WTC11 (cell line): ENCODE measurements around the gene FAF1.

Experiments used
- CDX4 ChIP-seq: fragments of 250-450 bp; sonication (Bioruptor Pico); IDR thresholded peaks from 2 replicates; pipeline ENCODE4 v1.9.0; 2021; ENCODE audit warnings: moderate library complexity, mild to moderate bottlenecking, inconsistent platforms, borderline replicate concordance
- CREB1 ChIP-seq: sonication (generic); formaldehyde crosslinking; IDR thresholded peaks from 2 replicates; pipeline ENCODE4 v1.8.0; 2023; ENCODE audit warnings: mild to moderate bottlenecking, missing genetic modification reagents
- CTCF ChIP-seq: fragments of 200-600 bp; IDR thresholded peaks from 2 replicates; pipeline ENCODE4 v1.8.0; 2022; ENCODE audit warnings: antibody characterized with exemption
- E2F1 ChIP-seq: sonication (generic); formaldehyde crosslinking; IDR thresholded peaks from 2 replicates; pipeline ENCODE4 v1.8.0; 2022; ENCODE audit warnings: mild to moderate bottlenecking, missing genetic modification reagents
- FOXK1 ChIP-seq: sonication (generic); formaldehyde crosslinking; IDR thresholded peaks from 2 replicates; pipeline ENCODE4 v1.8.0; 2022; ENCODE audit warnings: mild to moderate bottlenecking, moderate library complexity, missing genetic modification reagents
- MAX ChIP-seq: sonication (generic); formaldehyde crosslinking; IDR thresholded peaks from 2 replicates; pipeline ENCODE4 v1.8.0; 2022; ENCODE audit warnings: mild to moderate bottlenecking, missing genetic modification reagents
- NR1H2 ChIP-seq: sonication (generic); formaldehyde crosslinking; IDR thresholded peaks from 2 replicates; pipeline ENCODE4 v1.9.0; 2021; ENCODE audit warnings: mild to moderate bottlenecking, moderate library complexity, missing genetic modification reagents
- NR2C2 ChIP-seq: sonication (generic); formaldehyde crosslinking; IDR thresholded peaks from 2 replicates; pipeline ENCODE4 v1.8.0; 2022; ENCODE audit warnings: mild to moderate bottlenecking, missing genetic modification reagents
- STAT6 ChIP-seq: sonication (generic); formaldehyde crosslinking; conservative IDR thresholded peaks from 2 replicates; pipeline ENCODE4 v1.8.1; 2023; ENCODE audit warnings: mild to moderate bottlenecking, low read depth, missing genetic modification reagents, moderate library complexity

- TF ChIP-seq CTCF, result peak; percentile 38; the same call in 1 of the 2 replicates
- TF ChIP-seq FOXK1, result no peak
- no peak for TF ChIP-seq STAT6 (CRISPR knock-in tag)
- no peak for TF ChIP-seq E2F1 (CRISPR knock-in tag)
- TF ChIP-seq CDX4 (CRISPR knock-in tag), result no peak
- TF ChIP-seq NR2C2 (CRISPR knock-in tag), result no peak
- no peak for TF ChIP-seq CREB1 (CRISPR knock-in tag)
- no peak for TF ChIP-seq NR1H2 (CRISPR knock-in tag)
- TF ChIP-seq MAX (CRISPR knock-in tag), result no peak
Observed at GRCh38 chr1:50735443-50735842, 224.6 kb downstream of the FAF1 start.
